Brain microvascular endothelial cell (primary cell): ENCODE results near the gene HTD2.

Source experiments
- DNase-seq: peaks from one replicate; pipeline ENCODE4 v3.0.0-alpha.2; 2020
- H3K27ac ChIP-seq: fragments of 250-450 bp; sonication (Bioruptor Pico); 2 replicates; pipeline ENCODE4 v1.5.1; 2020; ENCODE audit warnings: mild to moderate bottlenecking, moderate library complexity
- H3K27me3 ChIP-seq: fragments of 250-450 bp; sonication (Bioruptor Pico); replicated peaks from 2 replicates; pipeline ENCODE4 v1.5.1; 2020; ENCODE audit warnings: mild to moderate bottlenecking
- H3K36me3 ChIP-seq: fragments of 250-450 bp; sonication (Bioruptor Pico); replicated peaks from 2 replicates; pipeline ENCODE4 v1.5.1; 2020; ENCODE audit warnings: mild to moderate bottlenecking
- H3K4me3 ChIP-seq: 2 replicates; pipeline ENCODE4 v1.5.1; 2011; ENCODE audit warnings: low read depth, mild to moderate bottlenecking, control low read depth, low read length, moderate library complexity
- CTCF ChIP-seq: IDR thresholded peaks from 2 replicates; pipeline ENCODE4 v1.5.1; 2011; ENCODE audit warnings: low read depth, mild to moderate bottlenecking, moderate library complexity, low read length, control low read depth, inconsistent platforms; ENCODE audit errors: missing control alignments
- in situ Hi-C: cut with HindIII; loops from 2 replicates; pipeline ENCODE4 v1.10.0; 2017; ENCODE audit warnings: low sequenced_read_pairs, low pct_ligation_motif_present

Gene HTD2

GRCh38 chr3:58291671-58292338 lies 14.5 kb upstream of the HTD2 start:
- H3K27ac ChIP-seq, result no peak overlapping the region
- H3K4me3 ChIP-seq, result no peak overlapping the region
- DNase-seq, result no peak
- H3K27me3 ChIP-seq, result no peaks in the 10 kb centered on the region
- no peak for TF ChIP-seq CTCF
- in situ Hi-C loops, result no loop called here
- H3K36me3 ChIP-seq, result no peaks in the 10 kb centered on the region

GRCh38 chr3:58292866-58293265 lies 13.5 kb upstream of the HTD2 start:
- no peak for TF ChIP-seq CTCF
- H3K27me3 ChIP-seq, result no peaks in the 10 kb centered on the region
- no peak for DNase-seq
- in situ Hi-C loops, result no loop called here
- H3K4me3 ChIP-seq, result no peak overlapping the region
- H3K36me3 ChIP-seq, result no peaks in the 10 kb centered on the region
- no peak overlapping the region for H3K27ac ChIP-seq

- no peak for TF ChIP-seq CTCF
- Histone ChIP-seq H3K4me3 (no peak overlapping the region), H3K27me3 (no peaks in the 10 kb centered on the region), H3K36me3 (no peaks in the 10 kb centered on the region), H3K27ac (no peak overlapping the region)
- DNase-seq, result no peak
- in situ Hi-C loops, result no loop called here
Measured at GRCh38 chr3:58293516-58293915, 12.8 kb upstream of the HTD2 start.

DNA sequence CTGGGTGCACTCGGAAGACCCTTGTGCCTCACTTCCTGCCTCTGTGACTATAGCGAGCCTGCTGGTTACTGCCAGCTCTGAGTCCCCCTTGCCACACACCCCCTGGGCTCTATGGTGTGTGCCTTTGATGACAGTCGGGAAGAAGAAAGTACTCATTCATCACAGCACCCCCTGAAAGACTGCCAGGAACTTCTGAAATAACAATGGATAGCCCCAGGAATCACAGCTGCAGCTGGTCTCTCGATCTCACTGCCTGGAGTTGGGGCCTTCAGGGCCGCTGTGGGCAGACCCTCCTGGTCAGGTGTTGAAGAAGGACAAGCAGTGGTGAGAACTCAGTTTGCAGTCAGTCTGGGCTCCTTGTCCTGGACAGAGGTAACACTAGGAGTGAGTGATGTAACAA lies 10.1 kb upstream of the HTD2 start:
- H3K4me3 ChIP-seq, result no peak overlapping the region
- no peak for TF ChIP-seq CTCF
- H3K27me3 ChIP-seq, result no peaks in the 10 kb centered on the region
- DNase-seq, result no peak
- in situ Hi-C loops, result no loop called here
- no peak overlapping the region for H3K27ac ChIP-seq
- no peaks in the 10 kb centered on the region for H3K36me3 ChIP-seq

DNA sequence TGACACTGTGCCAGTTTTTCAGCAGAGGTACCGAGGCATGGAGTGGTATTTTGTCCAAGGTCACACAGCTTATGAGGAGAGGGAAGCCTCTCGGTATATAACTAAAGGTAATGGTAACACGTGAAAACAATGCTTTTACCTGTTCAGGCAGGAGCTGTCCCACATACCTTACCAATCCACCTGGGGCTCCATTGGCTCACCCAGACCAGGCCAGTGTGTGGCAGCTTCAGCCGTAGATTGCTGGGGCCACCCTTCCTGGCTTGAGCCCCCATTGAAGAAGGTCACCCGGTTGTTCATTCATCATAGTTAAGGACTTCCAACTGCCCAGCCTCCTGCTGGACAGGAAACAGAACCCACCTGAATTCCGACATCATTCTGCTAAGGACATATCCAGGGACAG lies 9.5 kb upstream of the HTD2 start:
- no peak for DNase-seq
- Histone ChIP-seq H3K27me3 (no peaks in the 10 kb centered on the region), H3K27ac (no peak overlapping the region), H3K4me3 (no peak overlapping the region), H3K36me3 (no peaks in the 10 kb centered on the region)
- no peak for TF ChIP-seq CTCF
- in situ Hi-C loops, result no loop called here

DNA sequence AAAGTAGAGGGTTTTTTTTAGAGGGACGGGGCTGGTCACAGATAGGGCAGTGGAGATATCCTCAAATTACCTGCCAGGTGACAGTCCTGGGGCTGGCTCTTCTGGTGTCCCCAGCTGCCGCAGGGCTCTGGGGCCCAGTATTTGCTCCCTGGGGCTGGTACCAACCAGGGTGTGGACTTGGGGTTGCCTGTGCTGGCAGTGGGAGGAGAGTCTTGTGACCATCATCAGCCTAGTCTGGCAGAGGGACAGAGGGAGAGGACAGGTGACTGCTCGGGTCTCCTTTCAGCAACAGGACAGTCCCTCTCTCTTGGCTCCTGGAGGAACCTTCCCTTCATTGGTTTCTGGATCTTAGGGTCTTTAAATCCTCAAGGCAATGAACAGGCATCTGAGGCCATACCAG lies 8.1 kb upstream of the HTD2 start:
- in situ Hi-C loops, result no loop called here
- TF ChIP-seq CTCF, result no peak
- DNase-seq, result no peak

More for the DNA sequence above, 8.1 kb upstream of the HTD2 start:
- H3K27me3 ChIP-seq, result no peaks in the 10 kb centered on the region
- H3K4me3 ChIP-seq, result no peak overlapping the region
- H3K36me3 ChIP-seq, result no peaks in the 10 kb centered on the region
- H3K27ac ChIP-seq, result no peak overlapping the region
